ENCODE results near the gene MAPK1. TPM values are rescaled to one million over a fixed set of nuclear protein-coding genes. Genes with fewer than 3 reads are reported as not detected.
A peak's percentile ranks its signal among the peaks of the same experiment; 100 is the strongest.
"Not testable (repeated sequence)": the region's sequence is repeated elsewhere in the genome, so short reads cannot be mapped to it uniquely, and the experiment has no call there.

MAPK1 gene
- total and polyA plus RNA-seq, 5 donors, result 14.8 to 126 (median 123) TPM

- peak overlapping the region; percentile 64 for H3K27ac ChIP-seq (ENCODE audit: low read length)
- not testable (repeated sequence) for DNase-seq; H3K27me3 ChIP-seq (ENCODE audit: control insufficient read depth, insufficient read depth); H3K9me3 ChIP-seq (ENCODE audit: control insufficient read depth, low read length); ATAC-seq; H3K4me3 ChIP-seq (ENCODE audit: low read length)
- 86% methylated on average over 3 of the region's 3 CpGs for WGBS
- H3K4me1 ChIP-seq (ENCODE audit: control insufficient read depth, insufficient read depth, low read length), result peaks cover 16% of the 10 kb centered on the region
- intact Hi-C loops (cut with DNase I), result loop anchor here in 1 of 4 donors (10.0 kb wide), 1 partner anchor 47 kb away; the partner anchor contains the start of gene MAPK1
Measured at GRCh38 chr22:21817497-21817853, 50.0 kb downstream of the MAPK1 start.

GRCh38 chr22:21816787-21817496 lies 50.5 kb downstream of the MAPK1 start:
- H3K9me3 ChIP-seq (ENCODE audit: control insufficient read depth, low read length), result no peaks in the 10 kb centered on the region
- WGBS, result 42% methylated on average over 10 of the region's 10 CpGs
- intact Hi-C loops (cut with DNase I), result loop anchor here in 1 of 4 donors (10.0 kb wide), 1 partner anchor 48 kb away; the partner anchor contains the start of gene MAPK1
- no peak overlapping the region for H3K4me3 ChIP-seq (ENCODE audit: low read length)
- no peaks in the 10 kb centered on the region for H3K27me3 ChIP-seq (ENCODE audit: control insufficient read depth, insufficient read depth)
- peaks cover 14% of the 10 kb centered on the region for H3K4me1 ChIP-seq (ENCODE audit: control insufficient read depth, insufficient read depth, low read length)
- no peak for DNase-seq
- H3K27ac ChIP-seq (ENCODE audit: low read length), result peak overlapping the region; percentile 64
- peak; percentile 81 to 91 for ATAC-seq

- Histone ChIP-seq H3K4me3 (ENCODE audit: low read length) (no peak overlapping the region), H3K27me3 (ENCODE audit: control insufficient read depth, insufficient read depth) (no peaks in the 10 kb centered on the region), H3K9me3 (ENCODE audit: control insufficient read depth, low read length) (no peaks in the 10 kb centered on the region), H3K27ac (ENCODE audit: low read length) (no peak overlapping the region), H3K4me1 (ENCODE audit: control insufficient read depth, insufficient read depth, low read length) (peaks cover 14% of the 10 kb centered on the region)
- WGBS, result 26% methylated on average over 2 of the region's 2 CpGs
- ATAC-seq (no peak), DNase-seq (no peak)
- intact Hi-C loops (cut with DNase I), result loop anchor here in 1 of 4 donors (10.0 kb wide), 1 partner anchor 48 kb away; the partner anchor contains the start of gene MAPK1
Measured at GRCh38 chr22:21816472-21816786, 51.0 kb downstream of the MAPK1 start.

- Histone ChIP-seq H3K27me3 (ENCODE audit: control insufficient read depth, insufficient read depth) (no peaks in the 10 kb centered on the region), H3K4me1 (ENCODE audit: control insufficient read depth, insufficient read depth, low read length) (peaks cover 14% of the 10 kb centered on the region), H3K27ac (ENCODE audit: low read length) (no peak overlapping the region), H3K9me3 (ENCODE audit: control insufficient read depth, low read length) (no peaks in the 10 kb centered on the region), H3K4me3 (ENCODE audit: low read length) (no peak overlapping the region)
- intact Hi-C loops (cut with DNase I), result loop anchor here in 1 of 4 donors (10.0 kb wide), 1 partner anchor 49 kb away; the partner anchor contains the start of gene MAPK1
- ATAC-seq (no peak), DNase-seq (no peak)
- 94% methylated on average over 2 of the region's 2 CpGs for WGBS
Measured at GRCh38 chr22:21815958-21816357, 51.5 kb downstream of the MAPK1 start.

GRCh38 chr22:21815357-21815756 lies 52.1 kb downstream of the MAPK1 start:
- 100% methylated on average over 3 of the region's 3 CpGs for WGBS
- intact Hi-C loops (cut with DNase I), result loop anchor here in 1 of 4 donors (10.0 kb wide), 1 partner anchor 49 kb away; the partner anchor contains the start of gene MAPK1
- Histone ChIP-seq H3K4me1 (ENCODE audit: control insufficient read depth, insufficient read depth, low read length) (peaks cover 16% of the 10 kb centered on the region), H3K9me3 (ENCODE audit: control insufficient read depth, low read length) (no peaks in the 10 kb centered on the region), H3K4me3 (ENCODE audit: low read length) (no peak overlapping the region), H3K27ac (ENCODE audit: low read length) (no peak overlapping the region), H3K27me3 (ENCODE audit: control insufficient read depth, insufficient read depth) (no peaks in the 10 kb centered on the region)
- ATAC-seq, result no peak
- no peak for DNase-seq

- no peak for DNase-seq
- H3K9me3 ChIP-seq (ENCODE audit: control insufficient read depth, low read length), result no peaks in the 10 kb centered on the region
- H3K27ac ChIP-seq (ENCODE audit: low read length), result no peak overlapping the region
- intact Hi-C loops (cut with DNase I), result loop anchor here in 1 of 4 donors (10.0 kb wide), 1 partner anchor 53 kb away; the partner anchor contains the start of gene MAPK1
- peaks cover 9% of the 10 kb centered on the region for H3K4me1 ChIP-seq (ENCODE audit: control insufficient read depth, insufficient read depth, low read length)
- no peak overlapping the region for H3K4me3 ChIP-seq (ENCODE audit: low read length)
- 98% methylated on average over 1 of the region's 1 CpG for WGBS
- no peaks in the 10 kb centered on the region for H3K27me3 ChIP-seq (ENCODE audit: control insufficient read depth, insufficient read depth)
- ATAC-seq, result no peak
Measured at GRCh38 chr22:21811982-21812381, 55.5 kb downstream of the MAPK1 start.

GRCh38 chr22:21807544-21808529 lies 59.6 kb downstream of the MAPK1 start:
- Histone ChIP-seq H3K9me3 (ENCODE audit: control insufficient read depth, low read length) (no peaks in the 10 kb centered on the region), H3K4me1 (ENCODE audit: control insufficient read depth, insufficient read depth, low read length) (peaks cover 3% of the 10 kb centered on the region), H3K27me3 (ENCODE audit: control insufficient read depth, insufficient read depth) (no peaks in the 10 kb centered on the region), H3K4me3 (ENCODE audit: low read length) (no peak overlapping the region), H3K27ac (ENCODE audit: low read length) (no peak overlapping the region)
- 52% methylated on average over 6 of the region's 6 CpGs for WGBS
- ATAC-seq, result no peak
- intact Hi-C loops (cut with DNase I), result loop anchor here in 1 of 4 donors (10.0 kb wide), 1 partner anchor 57 kb away; the partner anchor contains the start of gene MAPK1
- DNase-seq, result no peak

- DNase-seq; H3K27ac ChIP-seq (ENCODE audit: low read length); ATAC-seq; H3K27me3 ChIP-seq (ENCODE audit: control insufficient read depth, insufficient read depth); H3K4me3 ChIP-seq (ENCODE audit: low read length); H3K4me1 ChIP-seq (ENCODE audit: control insufficient read depth, insufficient read depth, low read length); H3K9me3 ChIP-seq (ENCODE audit: control insufficient read depth, low read length): not testable (repeated sequence)
- 97% methylated on average over 8 of the region's 8 CpGs for WGBS
- intact Hi-C loops (cut with DNase I), result loop anchor here in 1 of 4 donors (10.0 kb wide), 1 partner anchor 59 kb away; the partner anchor contains the start of gene MAPK1
Measured at GRCh38 chr22:21805325-21805724, 62.1 kb downstream of the MAPK1 start.

- intact Hi-C loops (cut with DNase I), result loop anchor here in 1 of 4 donors (10.0 kb wide), 1 partner anchor 61 kb away; the partner anchor contains the start of gene MAPK1
- WGBS, result 80% methylated on average over 6 of the region's 6 CpGs
Measured at GRCh38 chr22:21803811-21804249, 63.6 kb downstream of the MAPK1 start.

GRCh38 chr22:21802673-21803072 lies 64.8 kb downstream of the MAPK1 start:
- intact Hi-C loops (cut with DNase I), result loop anchor here in 1 of 4 donors (10.0 kb wide), 1 partner anchor 62 kb away; the partner anchor contains the start of gene MAPK1
- Histone ChIP-seq H3K27me3 (ENCODE audit: control insufficient read depth, insufficient read depth) (no peaks in the 10 kb centered on the region), H3K27ac (ENCODE audit: low read length) (no peak overlapping the region), H3K4me3 (ENCODE audit: low read length) (no peak overlapping the region), H3K9me3 (ENCODE audit: control insufficient read depth, low read length) (no peaks in the 10 kb centered on the region), H3K4me1 (ENCODE audit: control insufficient read depth, insufficient read depth, low read length) (peaks cover 4% of the 10 kb centered on the region)
- no peak for DNase-seq
- no peak for ATAC-seq
- 97% methylated on average over 1 of the region's 1 CpG for WGBS

More at GRCh38 chr22:21803811-21804249, 63.6 kb downstream of the MAPK1 start:
- DNase-seq, result no peak
- Histone ChIP-seq H3K27me3 (ENCODE audit: control insufficient read depth, insufficient read depth) (no peaks in the 10 kb centered on the region), H3K4me3 (ENCODE audit: low read length) (no peak overlapping the region), H3K27ac (ENCODE audit: low read length) (no peak overlapping the region), H3K9me3 (ENCODE audit: control insufficient read depth, low read length) (no peaks in the 10 kb centered on the region), H3K4me1 (ENCODE audit: control insufficient read depth, insufficient read depth, low read length) (peaks cover 1% of the 10 kb centered on the region)
- no peak for ATAC-seq

Measured in right cardiac atrium (tissue), 5 donors.